Right lobe of liver (tissue), 4 donors: ENCODE results near the gene CEP112.

Experiments
- CTCF ChIP-seq, 4 donors: fragments of 200-600 bp in 3 of 4; fragments of 450-650 bp in 1 of 4; IDR thresholded peaks; one replicate each; pipeline versions ENCODE4 v1.5.1 to v1.8.0; 2016 to 2022; ENCODE audit warnings: antibody characterized with exemption in 4 of 4, mild to moderate bottlenecking in 2 of 4
- POLR2A ChIP-seq: fragments of 450-650 bp; IDR thresholded peaks from one replicate; pipeline ENCODE4 v1.6.1; 2017; ENCODE audit warnings: antibody characterized with exemption, mild to moderate bottlenecking
- donor health status: DM: no; HTN: no; CAD: no.
- donor health status: DM: no; HTN: no; CAD: no.
- donor health status: DM: no; HTN: yes; CAD: no.

- no peak for TF ChIP-seq CTCF (IDR thresholded peaks at IDR 0.05)
- no peak for TF ChIP-seq POLR2A
Observed at GRCh38 chr17:65595071-65595656, 596.8 kb downstream of the CEP112 start.
